NCI-H2227 (cell line): Measurements from ENCODE around the gene NKAIN2.
"Not testable (repeated sequence)": the region's sequence is repeated elsewhere in the genome, so short reads cannot be mapped to it uniquely, and the experiment has no call there.

Experiments
- DNase-seq: peaks from one replicate; lab custom pipeline; 2025; ENCODE audit not compliant: unreplicated experiment; lab: John Stamatoyannopoulos, UW

Gene NKAIN2

GRCh38 chr6:124022051-124022450, 218.4 kb downstream of the NKAIN2 start:
- not testable (repeated sequence) for DNase-seq

DNA sequence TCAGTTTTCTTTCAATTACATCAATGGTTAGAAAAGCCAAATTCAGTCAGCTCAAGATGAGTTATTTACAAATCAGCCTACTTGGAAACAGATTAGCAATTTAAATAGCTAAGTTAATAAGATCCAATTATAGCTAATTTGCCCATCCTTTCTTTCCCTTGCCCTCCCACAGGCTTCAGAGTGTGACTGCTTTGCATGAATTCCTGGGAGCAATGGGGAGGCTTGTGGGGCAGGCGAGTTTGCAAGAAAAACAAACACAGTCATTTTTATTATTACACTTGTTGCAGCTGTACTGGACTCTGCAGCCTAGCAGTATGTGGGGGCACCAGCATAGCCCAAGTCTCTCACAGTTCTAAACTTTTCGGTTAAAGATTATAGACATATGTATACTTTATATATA, 219.0 kb downstream of the NKAIN2 start:
- no peak for DNase-seq

DNA sequence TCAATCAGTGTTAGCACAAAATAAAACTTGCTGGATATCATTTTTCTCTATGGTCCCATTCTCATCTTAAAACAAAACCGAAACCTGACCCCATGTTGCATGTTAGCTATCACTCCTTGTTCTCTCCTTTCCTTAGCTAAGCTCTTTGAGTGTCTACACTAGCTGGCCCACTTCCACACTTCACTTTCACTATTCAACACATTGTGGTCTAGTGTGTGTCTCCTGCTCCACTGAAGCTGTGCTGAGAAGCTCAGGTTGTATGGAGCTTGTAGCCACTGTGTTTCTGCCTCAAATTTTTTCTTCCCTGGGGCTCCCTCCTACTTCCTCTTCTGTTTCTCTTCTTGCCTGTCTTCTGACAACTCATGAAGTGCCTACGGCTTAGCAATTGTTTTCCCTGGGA, 223.0 kb downstream of the NKAIN2 start:
- DNase-seq: no peak

- DNase-seq: no peak
Measured at GRCh38 chr6:124027392-124027791, 223.7 kb downstream of the NKAIN2 start.

DNA sequence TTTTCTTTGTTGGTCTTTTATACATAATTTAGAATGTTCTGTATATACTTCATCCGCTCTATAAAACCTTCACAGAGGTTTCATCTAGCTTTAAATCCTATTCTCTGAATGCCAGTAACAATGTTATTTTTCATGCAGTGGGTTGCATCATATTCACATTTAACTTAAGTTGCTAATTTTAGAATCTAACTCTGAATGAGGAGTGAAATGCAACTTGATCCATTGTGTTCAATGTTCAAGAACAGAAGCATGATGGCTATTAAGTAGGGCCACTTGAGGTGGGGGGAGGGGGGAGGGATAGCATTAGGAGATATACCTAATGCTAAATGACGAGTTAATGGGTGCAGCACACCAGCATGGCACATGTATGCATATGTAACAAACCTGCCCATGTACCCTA, 224.5 kb downstream of the NKAIN2 start:
- DNase-seq: no peak

DNA sequence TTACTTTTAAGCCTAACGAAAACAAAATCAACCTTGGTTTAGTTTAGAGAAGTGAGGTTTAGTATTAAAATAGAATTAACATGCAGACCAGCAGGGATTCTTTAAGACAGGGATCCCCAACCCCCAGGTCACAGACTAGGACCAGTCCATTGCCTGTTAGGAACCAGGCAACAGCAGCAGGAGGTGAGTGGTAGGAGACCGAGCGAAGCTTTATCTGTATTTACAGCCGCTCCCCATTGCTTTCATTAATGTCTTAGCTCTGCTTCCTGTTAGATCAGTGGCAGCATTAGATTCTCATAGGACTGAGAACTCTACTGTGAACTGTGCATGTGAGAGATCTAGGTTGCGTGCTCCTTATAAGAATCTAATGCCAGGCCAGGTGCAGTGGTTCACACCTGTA, 225.9 kb downstream of the NKAIN2 start:
- no peak for DNase-seq

DNA sequence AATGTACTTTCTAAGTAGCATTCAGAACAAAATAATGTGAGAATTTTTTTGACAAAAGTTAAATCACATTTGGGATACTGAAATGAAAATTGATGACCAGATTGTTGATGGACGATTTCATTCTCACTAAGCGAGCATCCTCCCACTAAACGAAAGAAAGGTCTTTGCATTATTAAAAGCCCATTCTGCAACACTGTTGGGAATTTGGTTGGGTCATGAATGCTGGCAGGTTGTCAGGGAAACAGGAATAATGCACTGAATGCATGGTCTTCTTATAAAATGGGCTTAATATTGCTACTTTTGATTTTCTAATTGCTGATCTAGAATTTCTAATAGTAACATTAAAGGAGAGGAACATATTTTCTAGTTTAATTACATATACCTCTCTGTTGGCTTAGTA, 229.8 kb downstream of the NKAIN2 start:
- no peak for DNase-seq

GRCh38 chr6:124036384-124036783, 232.7 kb downstream of the NKAIN2 start:
- DNase-seq: no peak

- no peak for DNase-seq
Measured at GRCh38 chr6:124040655-124041054, 237.0 kb downstream of the NKAIN2 start.

GRCh38 chr6:124052120-124052519, 248.5 kb downstream of the NKAIN2 start:
- DNase-seq: no peak

DNA sequence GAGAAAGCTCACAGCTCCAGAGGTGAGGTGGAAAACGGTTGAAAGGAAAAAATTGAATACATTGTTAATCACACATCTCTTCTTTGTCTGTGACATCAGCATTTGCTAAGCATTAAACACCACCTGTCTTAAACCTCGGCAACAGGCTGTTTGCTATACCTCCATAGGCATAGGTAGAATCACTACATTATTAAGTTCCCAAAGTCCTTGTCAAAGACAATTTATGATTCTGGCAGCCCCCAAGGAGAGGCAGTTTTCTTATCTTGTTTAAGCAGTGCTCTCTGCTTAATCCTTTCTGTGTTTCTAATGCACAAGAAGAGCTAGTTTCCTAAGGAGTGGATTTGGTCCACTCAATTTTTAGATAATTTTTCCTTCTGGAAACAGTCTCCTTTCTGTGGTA, 249.7 kb downstream of the NKAIN2 start:
- DNase-seq: no peak

DNA sequence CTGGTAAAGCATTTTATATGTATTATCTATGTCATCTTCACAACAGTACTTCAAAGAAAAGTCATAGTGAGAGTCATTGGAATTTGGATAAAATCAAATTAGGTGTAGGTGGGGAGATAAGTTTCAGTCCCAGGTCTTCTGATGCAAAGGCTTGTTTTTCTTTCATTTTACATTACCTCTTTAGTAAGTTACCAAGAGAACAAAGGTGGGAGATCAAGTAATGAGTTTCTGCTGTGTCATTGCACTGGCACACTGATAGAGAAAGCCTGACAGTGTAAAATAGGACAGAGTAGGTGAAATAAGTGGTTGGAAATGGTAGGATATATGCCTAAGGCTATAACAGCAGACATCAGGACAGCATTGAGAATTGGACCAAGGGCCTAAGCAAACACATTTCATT, 250.4 kb downstream of the NKAIN2 start:
- DNase-seq: no peak

DNA sequence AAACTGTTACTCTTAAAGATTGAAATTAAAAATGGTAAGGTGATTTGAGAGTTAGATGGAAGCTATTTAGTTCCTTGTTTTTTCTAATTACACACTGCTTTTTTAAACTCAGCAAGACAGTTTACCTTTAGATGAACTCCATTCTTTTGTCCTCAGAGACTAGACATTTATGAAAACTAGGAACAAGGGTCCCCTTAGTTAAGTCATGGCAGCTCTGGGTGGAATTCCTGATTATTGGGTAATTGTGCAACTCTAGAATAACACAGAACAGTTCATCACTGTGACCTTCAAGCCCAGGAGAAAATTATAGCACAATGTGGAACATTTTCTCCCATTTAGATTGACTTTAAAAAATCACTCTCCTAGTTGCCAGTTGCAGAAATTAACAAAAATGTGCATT, 251.7 kb downstream of the NKAIN2 start:
- no peak for DNase-seq

DNA sequence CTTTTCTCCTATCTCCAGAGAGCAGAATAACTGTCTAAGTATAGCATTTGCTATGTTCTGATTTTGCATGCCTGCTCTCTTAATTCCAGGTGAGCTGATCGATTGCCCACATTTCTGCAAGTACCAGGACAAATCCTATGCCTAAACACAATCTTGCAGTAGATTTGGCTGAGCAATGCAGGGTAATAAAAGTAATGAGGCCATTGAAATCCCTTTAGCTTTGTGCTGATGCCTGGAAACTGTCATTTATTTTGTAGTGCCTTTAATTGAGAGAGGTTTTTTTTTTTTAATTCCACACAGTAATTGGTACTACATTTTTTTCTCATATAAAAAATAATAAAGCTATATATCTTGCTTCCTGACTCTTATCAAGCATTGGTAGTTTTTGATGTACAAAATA, 252.3 kb downstream of the NKAIN2 start:
- no peak for DNase-seq

DNA sequence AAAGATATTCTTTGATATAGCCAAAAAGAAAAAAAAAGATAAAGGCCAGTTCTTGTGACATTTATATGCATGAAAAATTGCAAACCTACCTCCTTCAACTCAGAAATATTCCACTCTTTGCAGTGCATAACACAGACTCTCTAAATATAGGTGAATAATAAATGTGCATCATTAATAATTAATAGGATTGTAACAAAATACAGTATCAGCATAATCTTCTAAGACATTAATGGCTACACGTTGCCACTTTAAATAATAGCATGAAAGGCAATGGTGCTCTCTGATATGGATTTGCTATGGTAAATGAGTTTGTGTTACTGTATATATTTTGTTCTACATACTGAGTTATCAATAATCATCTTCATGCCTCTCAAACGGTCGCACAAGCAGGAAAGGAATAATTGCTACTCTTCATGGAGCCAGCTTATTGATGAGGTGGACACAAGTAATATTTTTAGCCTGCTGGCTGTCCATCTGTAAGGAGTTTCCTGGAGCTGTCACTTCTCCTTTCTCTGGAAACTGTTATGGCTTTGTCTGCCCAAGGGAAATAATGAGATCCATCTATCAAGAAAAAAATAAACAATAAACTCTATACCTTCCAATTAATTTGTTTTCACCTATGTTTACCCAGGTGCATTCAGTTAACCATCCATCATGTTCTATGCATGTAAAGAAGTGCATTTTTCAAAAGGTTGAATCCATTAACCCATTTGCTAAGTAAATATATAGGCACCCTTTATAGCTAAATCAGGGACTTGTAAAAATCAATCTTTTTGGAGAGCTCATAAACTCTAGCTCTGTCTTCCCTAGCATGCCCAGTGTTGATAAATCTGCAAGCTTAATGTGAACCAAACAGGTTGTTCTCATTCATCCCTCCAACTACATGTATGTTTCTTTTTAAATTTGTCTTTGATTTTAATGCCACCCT, 253.0 kb downstream of the NKAIN2 start:
- no peak for DNase-seq

DNA sequence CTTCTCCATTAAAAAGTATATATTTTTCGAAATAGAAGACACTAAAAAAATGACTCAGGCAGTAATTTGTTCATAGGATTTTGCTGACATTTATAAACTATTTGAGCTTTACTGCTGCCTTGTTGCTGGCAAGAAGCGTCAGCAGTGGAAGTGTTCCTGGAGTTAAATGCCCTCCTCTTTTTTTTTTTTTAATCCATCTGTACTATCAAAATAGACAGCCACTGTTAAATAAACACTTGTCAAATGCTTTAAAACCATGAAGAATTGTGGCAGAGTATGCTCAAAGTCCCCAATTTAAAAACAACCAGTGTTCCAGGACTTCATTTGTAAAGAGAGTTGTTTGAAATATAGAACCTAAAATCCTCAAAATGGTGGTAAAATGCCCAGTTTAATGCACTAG, 253.8 kb downstream of the NKAIN2 start:
- no peak for DNase-seq

- no peak for DNase-seq
Measured at GRCh38 chr6:124064317-124065113, 260.9 kb downstream of the NKAIN2 start.

- no peak for DNase-seq
Measured at GRCh38 chr6:124066269-124066668, 262.6 kb downstream of the NKAIN2 start.

GRCh38 chr6:124066946-124067552, 263.4 kb downstream of the NKAIN2 start:
- no peak for DNase-seq

DNA sequence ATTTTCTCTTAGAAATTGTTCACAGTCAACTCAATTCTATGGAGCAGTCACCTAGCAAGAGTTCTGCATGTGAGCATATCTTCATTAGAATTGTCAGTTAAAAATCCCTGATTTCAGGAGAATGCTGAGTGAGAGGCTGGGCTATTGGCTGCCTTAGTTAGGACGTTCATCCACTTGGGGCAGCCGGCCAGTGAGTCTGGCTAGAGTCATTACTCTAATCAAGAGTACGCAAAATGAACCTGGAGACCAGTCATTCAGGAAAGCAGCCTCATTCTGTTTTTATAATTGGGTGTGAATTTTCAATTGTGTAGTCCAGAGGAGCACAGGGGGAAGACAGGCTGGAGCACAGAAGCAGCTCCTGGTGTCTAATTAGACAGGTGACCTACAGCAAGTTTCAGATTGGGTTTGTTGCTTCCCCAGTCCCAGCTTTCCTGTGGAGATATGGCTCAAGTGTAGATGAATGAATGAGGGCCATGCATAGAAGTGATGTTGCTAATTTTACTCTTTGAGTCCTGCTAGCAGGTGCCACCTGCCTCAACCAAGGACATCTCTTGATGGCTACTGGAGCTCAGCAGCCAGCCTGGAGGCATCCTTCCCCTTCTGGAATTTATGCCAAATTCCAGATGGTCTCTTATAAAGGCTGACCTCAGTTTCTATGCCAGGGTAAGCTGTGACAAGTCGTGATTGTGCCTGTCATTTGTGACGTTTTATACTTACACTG, 265.7 kb downstream of the NKAIN2 start:
- no peak for DNase-seq

DNA sequence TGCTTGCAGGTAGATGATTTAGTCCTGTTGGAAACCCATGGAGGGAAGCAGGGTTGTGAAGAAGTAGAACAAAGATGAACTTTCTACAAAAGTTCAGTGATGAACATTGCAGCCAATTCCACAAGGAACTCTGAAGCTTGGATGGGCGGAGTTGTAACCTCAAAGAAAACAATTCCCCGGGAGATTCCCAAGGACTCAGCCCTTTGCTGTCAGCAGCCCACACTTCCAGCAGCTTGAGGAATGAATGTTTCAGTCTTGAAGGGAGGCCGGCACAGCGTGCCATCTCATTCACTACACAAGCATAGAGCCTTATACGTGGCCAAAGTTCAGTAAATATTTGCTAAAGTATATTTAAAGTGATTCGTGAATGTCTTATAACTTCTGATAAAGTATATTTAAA, 269.4 kb downstream of the NKAIN2 start:
- DNase-seq: no peak
